Natural killer cell (primary cell): ENCODE measurements around the gene FIBCD1. TPM values are rescaled to one million over a fixed set of nuclear protein-coding genes. Genes with fewer than 3 reads are reported as not detected.

Experiments
- ATAC-seq, 3 donors: fragments of 150-1000 bp in 2 of 3; fragments of 200-7000 bp in 1 of 3; cut with Tn5 transposase; 1 replicate in 1 of 3; 2 replicates in 2 of 3; pipeline ENCODE4 v1.10.0; 2021; ENCODE audit warnings: mild to moderate bottlenecking in 2 of 3, moderate library complexity in 2 of 3
- DNase-seq, 2 donors: peaks; one replicate each; pipeline versions ENCODE4 v3.0.0 to v3.0.0-alpha.2; 2013 to 2021; ENCODE audit warnings: mixed read lengths in 1 of 2
- H3K27ac ChIP-seq: one replicate; pipeline ENCODE4 v1.5.1; 2013; ENCODE audit warnings: mild to moderate bottlenecking, low read length
- H3K27me3 ChIP-seq: one replicate; pipeline ENCODE4 v1.6.1; 2013; ENCODE audit warnings: low read length; ENCODE audit not compliant: control insufficient read depth, insufficient read depth
- H3K36me3 ChIP-seq: one replicate; pipeline ENCODE4 v1.6.1; 2013; ENCODE audit warnings: low read length; ENCODE audit not compliant: control insufficient read depth, insufficient read depth
- H3K4me1 ChIP-seq: one replicate; pipeline ENCODE4 v1.6.1; 2013; ENCODE audit warnings: low read length; ENCODE audit not compliant: control insufficient read depth, insufficient read depth
- H3K4me3 ChIP-seq: one replicate; pipeline ENCODE4 v1.5.1; 2013; ENCODE audit warnings: low read length
- H3K9me3 ChIP-seq: one replicate; pipeline ENCODE4 v1.6.1; 2013; ENCODE audit warnings: low read length; ENCODE audit not compliant: control insufficient read depth, insufficient read depth
- H3K27ac Mint-ChIP-seq, 2 donors: one replicate each; pipeline ENCODE4 v1.8.0; 2022; ENCODE audit warnings: mild to moderate bottlenecking in 2 of 2, mixed read lengths in 2 of 2, moderate library complexity in 1 of 2
- H3K27me3 Mint-ChIP-seq, 2 donors: one replicate each; pipeline ENCODE4 v1.8.0; 2022; ENCODE audit warnings: low read depth in 2 of 2, mixed read lengths in 2 of 2
- H3K36me3 Mint-ChIP-seq: one replicate; pipeline ENCODE4 v1.8.0; 2022; ENCODE audit warnings: mixed read lengths
- H3K4me1 Mint-ChIP-seq, 2 donors: one replicate each; pipeline ENCODE4 v1.8.0; 2022; ENCODE audit warnings: mixed read lengths in 2 of 2
- H3K4me3 Mint-ChIP-seq: one replicate; pipeline ENCODE4 v1.8.0; 2022; ENCODE audit warnings: mild to moderate bottlenecking, moderate library complexity, mixed read lengths
- H3K9me3 Mint-ChIP-seq, 2 donors: one replicate each; pipeline ENCODE4 v1.8.0; 2022; ENCODE audit warnings: mixed read lengths in 2 of 2
- WGBS: methylation state at CpG from one replicate; pipeline ENCODE4 v1.1.7; 2013; ENCODE audit warnings: missing lambda C conversion rate; ENCODE audit not compliant: insufficient coverage; 5-methylcytosine and 5-hydroxymethylcytosine counted together
- intact Hi-C: fragments of 100-400 bp; cut with micrococcal nuclease; formaldehyde crosslinking; loops from one replicate; pipeline ENCODE4 v1.14.2; 2022
- total RNA-seq, 4 donors: library from RNA; stranded (reverse); fragments of 120-200 nt in 1 of 4; gene quantifications; one replicate each; pipeline versions ENCODE4 v1.2.3 to v1.2.4, GENCODE V29; 2013 to 2022
- TF ChIP-seq, protein P1 (sequence below): fragments of 200-600 bp; IDR thresholded peaks from one replicate; pipeline ENCODE4 v1.8.0; 2022; ENCODE audit warnings: antibody characterized with exemption

FIBCD1 gene
- total RNA-seq, 3 donors from 2014 or later (not counting 1 experiment from before 2014, with no cell fraction given): not detected

DNA sequence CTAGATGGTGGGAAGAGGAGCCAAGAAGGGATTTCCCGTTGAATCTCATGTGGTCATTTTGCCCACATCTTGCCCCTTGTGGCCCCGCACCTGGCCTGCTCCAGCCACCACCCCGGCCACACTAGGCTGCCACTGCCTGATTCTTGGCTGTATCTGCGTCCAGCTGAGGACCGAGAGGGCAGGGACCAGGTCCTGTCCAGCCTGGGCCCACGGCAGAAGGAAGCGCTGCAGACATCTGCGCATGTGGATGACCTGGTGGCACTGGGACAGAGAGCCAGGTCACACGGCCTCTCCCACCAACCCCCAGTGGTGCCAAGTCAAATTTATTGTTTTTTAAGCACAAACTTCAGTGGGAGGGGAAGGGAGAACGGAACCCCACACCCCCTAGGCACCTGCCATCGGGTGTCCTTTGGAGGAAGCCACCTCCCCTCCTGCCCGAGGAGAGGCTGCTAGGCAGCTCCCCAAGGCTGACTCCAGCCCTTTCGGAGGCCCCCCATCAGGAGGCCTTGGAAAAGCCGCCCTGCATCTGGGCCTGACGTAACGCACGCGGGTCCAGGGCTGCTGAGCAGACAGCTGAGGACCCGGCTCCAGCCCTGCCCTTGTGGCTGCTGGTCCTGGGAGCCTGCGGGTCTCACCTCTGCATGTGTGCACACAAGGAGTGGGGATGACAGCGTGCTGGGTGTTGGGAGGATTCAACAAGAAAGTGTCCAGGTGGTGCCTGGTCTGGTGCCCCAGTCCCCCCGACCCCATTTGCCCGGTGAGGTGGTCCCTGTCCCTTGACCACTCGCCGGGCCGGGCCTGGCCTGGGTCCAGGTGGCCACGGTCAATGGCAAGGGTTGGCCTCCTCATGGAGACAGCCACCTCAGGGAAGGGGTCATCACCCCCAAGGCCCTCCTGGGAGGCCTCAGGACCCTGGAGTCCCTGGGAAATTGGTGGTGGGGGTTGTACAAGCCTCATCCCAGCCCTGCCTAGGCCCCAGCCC, 36.6 kb downstream of the FIBCD1 start:
- H3K27me3 ChIP-seq: no peaks in the 10 kb centered on the region
- H3K9me3 Mint-ChIP-seq: no peaks in the 10 kb centered on the region
- ATAC-seq: no peak

GRCh38 chr9:130901498-130902203, 37.4 kb downstream of the FIBCD1 start:
- TF ChIP-seq, protein P1, sequence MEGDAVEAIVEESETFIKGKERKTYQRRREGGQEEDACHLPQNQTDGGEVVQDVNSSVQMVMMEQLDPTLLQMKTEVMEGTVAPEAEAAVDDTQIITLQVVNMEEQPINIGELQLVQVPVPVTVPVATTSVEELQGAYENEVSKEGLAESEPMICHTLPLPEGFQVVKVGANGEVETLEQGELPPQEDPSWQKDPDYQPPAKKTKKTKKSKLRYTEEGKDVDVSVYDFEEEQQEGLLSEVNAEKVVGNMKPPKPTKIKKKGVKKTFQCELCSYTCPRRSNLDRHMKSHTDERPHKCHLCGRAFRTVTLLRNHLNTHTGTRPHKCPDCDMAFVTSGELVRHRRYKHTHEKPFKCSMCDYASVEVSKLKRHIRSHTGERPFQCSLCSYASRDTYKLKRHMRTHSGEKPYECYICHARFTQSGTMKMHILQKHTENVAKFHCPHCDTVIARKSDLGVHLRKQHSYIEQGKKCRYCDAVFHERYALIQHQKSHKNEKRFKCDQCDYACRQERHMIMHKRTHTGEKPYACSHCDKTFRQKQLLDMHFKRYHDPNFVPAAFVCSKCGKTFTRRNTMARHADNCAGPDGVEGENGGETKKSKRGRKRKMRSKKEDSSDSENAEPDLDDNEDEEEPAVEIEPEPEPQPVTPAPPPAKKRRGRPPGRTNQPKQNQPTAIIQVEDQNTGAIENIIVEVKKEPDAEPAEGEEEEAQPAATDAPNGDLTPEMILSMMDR: no peak
- Histone ChIP-seq H3K27ac (no peak overlapping the region), H3K36me3 (no peaks in the 10 kb centered on the region), H3K4me3 (no peak overlapping the region), H3K27me3 (no peaks in the 10 kb centered on the region), H3K9me3 (no peaks in the 10 kb centered on the region), H3K4me1 (no peaks in the 10 kb centered on the region)
- intact Hi-C loops: no loop called here
- WGBS: 83% methylated on average over 17 of the region's 17 CpGs
- H3K36me3 Mint-ChIP-seq: no peaks in the 10 kb centered on the region
- H3K27me3 Mint-ChIP-seq: no peaks in the 10 kb centered on the region
- H3K9me3 Mint-ChIP-seq: no peaks in the 10 kb centered on the region
- no peak overlapping the region for H3K4me3 Mint-ChIP-seq
- H3K27ac Mint-ChIP-seq: no peak overlapping the region
- ATAC-seq (no peak), DNase-seq (no peak)
- H3K4me1 Mint-ChIP-seq: no peaks in the 10 kb centered on the region

More for the DNA sequence above, 36.6 kb downstream of the FIBCD1 start:
- H3K36me3 Mint-ChIP-seq: no peaks in the 10 kb centered on the region
- H3K4me1 Mint-ChIP-seq: no peaks in the 10 kb centered on the region
- intact Hi-C loops: no loop called here
- H3K27me3 Mint-ChIP-seq: no peaks in the 10 kb centered on the region
- H3K4me3 Mint-ChIP-seq: no peak overlapping the region
- Histone ChIP-seq H3K4me1 (no peaks in the 10 kb centered on the region), H3K9me3 (no peaks in the 10 kb centered on the region), H3K36me3 (no peaks in the 10 kb centered on the region), H3K27ac (no peak overlapping the region), H3K4me3 (no peak overlapping the region)
- no peak overlapping the region for H3K27ac Mint-ChIP-seq
- DNase-seq: no peak
- TF ChIP-seq, protein P1: no peak
- WGBS: 89% methylated on average over 25 of the region's 27 CpGs

- H3K36me3 Mint-ChIP-seq: no peaks in the 10 kb centered on the region
- Histone ChIP-seq H3K27me3 (no peaks in the 10 kb centered on the region), H3K27ac (no peak overlapping the region), H3K4me1 (no peaks in the 10 kb centered on the region), H3K9me3 (no peaks in the 10 kb centered on the region), H3K36me3 (no peaks in the 10 kb centered on the region), H3K4me3 (no peak overlapping the region)
- H3K4me1 Mint-ChIP-seq: no peaks in the 10 kb centered on the region
- no peak overlapping the region for H3K27ac Mint-ChIP-seq
- H3K4me3 Mint-ChIP-seq: no peak overlapping the region
- ATAC-seq (no peak), DNase-seq (no peak)
- TF ChIP-seq, protein P1: no peak
- H3K27me3 Mint-ChIP-seq: no peaks in the 10 kb centered on the region
- intact Hi-C loops: no loop called here
- 67% methylated on average over 14 of the region's 17 CpGs for WGBS
- H3K9me3 Mint-ChIP-seq: no peaks in the 10 kb centered on the region
Measured at GRCh38 chr9:130900701-130901497, 38.1 kb downstream of the FIBCD1 start.
